Liver (tissue), 9 donors: ENCODE results near the gene NDUFV3. TPM values are rescaled to one million over a fixed set of nuclear protein-coding genes. Genes with fewer than 3 reads are reported as not detected.

Experiments used
- DNase-seq: peaks from one replicate; pipeline ENCODE4 v3.0.0-alpha.2; 2017; ENCODE audit warnings: low spot score
- H3K27ac ChIP-seq, 2 donors: one replicate each; pipeline ENCODE4 v1.7.0; 2013; ENCODE audit warnings: inconsistent platforms in 2 of 2, low read length in 2 of 2, control low read depth in 1 of 2, low read depth in 1 of 2, mild to moderate bottlenecking in 1 of 2
- H3K27me3 ChIP-seq, 4 donors: one replicate each; pipeline versions ENCODE4 v1.6.1 to v1.7.0; 2013; ENCODE audit warnings: low read length in 3 of 4, inconsistent platforms in 1 of 4, mild to moderate bottlenecking in 1 of 4, moderate library complexity in 1 of 4; ENCODE audit not compliant: control insufficient read depth in 4 of 4, insufficient read depth in 4 of 4
- H3K36me3 ChIP-seq, 4 donors: one replicate each; pipeline versions ENCODE4 v1.6.1 to v1.7.0; 2013; ENCODE audit warnings: low read length in 3 of 4, mild to moderate bottlenecking in 3 of 4, low read depth in 1 of 4, moderate library complexity in 1 of 4; ENCODE audit not compliant: control insufficient read depth in 4 of 4, insufficient read depth in 3 of 4
- H3K4me1 ChIP-seq, 4 donors: one replicate each; pipeline versions ENCODE4 v1.6.1 to v1.7.0; 2013; ENCODE audit warnings: low read length in 3 of 4, mild to moderate bottlenecking in 3 of 4, moderate library complexity in 1 of 4; ENCODE audit not compliant: control insufficient read depth in 4 of 4, insufficient read depth in 4 of 4
- H3K4me3 ChIP-seq, 3 donors: one replicate each; pipeline versions ENCODE4 v1.6.1 to v1.7.0; 2013; ENCODE audit warnings: low read length in 3 of 3, control low read depth in 1 of 3, low read depth in 1 of 3, mild to moderate bottlenecking in 1 of 3
- H3K9ac ChIP-seq, 2 donors: one replicate each; pipeline ENCODE4 v1.7.0; 2013; ENCODE audit warnings: low read length in 2 of 2, mild to moderate bottlenecking in 2 of 2, moderate library complexity in 2 of 2, control low read depth in 1 of 2, low read depth in 1 of 2
- H3K9me3 ChIP-seq, 4 donors: one replicate each; pipeline versions ENCODE4 v1.6.1 to v1.7.0; 2013; ENCODE audit warnings: low read length in 3 of 4; ENCODE audit not compliant: control insufficient read depth in 4 of 4
- EGR1 ChIP-seq, 2 donors: IDR thresholded peaks; 2 replicates each; pipeline ENCODE4 v1.6.1; 2016 to 2018; ENCODE audit warnings: antibody characterized with exemption in 2 of 2, low read depth in 2 of 2
- FOXA1 ChIP-seq: IDR thresholded peaks from 2 replicates; pipeline ENCODE4 v1.6.1; 2016; ENCODE audit warnings: antibody characterized with exemption
- FOXA2 ChIP-seq: IDR thresholded peaks from 2 replicates; pipeline ENCODE4 v1.6.1; 2016; ENCODE audit warnings: antibody characterized with exemption
- GABPA ChIP-seq, 2 donors: IDR thresholded peaks in 1 of 2; conservative IDR thresholded peaks in 1 of 2; 2 replicates each; pipeline ENCODE4 v1.6.1; 2016; ENCODE audit warnings: antibody characterized with exemption in 2 of 2, mild to moderate bottlenecking in 1 of 2, moderate library complexity in 1 of 2
- HNF4A ChIP-seq, 2 donors: conservative IDR thresholded peaks; 2 replicates each; pipeline ENCODE4 v1.6.1; 2016; ENCODE audit warnings: antibody characterized with exemption in 2 of 2, mild to moderate bottlenecking in 2 of 2
- HNF4G ChIP-seq: IDR thresholded peaks from 2 replicates; pipeline ENCODE4 v1.6.1; 2016; ENCODE audit warnings: antibody characterized with exemption
- JUND ChIP-seq, 2 donors: IDR thresholded peaks; 2 replicates each; pipeline ENCODE4 v1.6.1; 2016; ENCODE audit warnings: antibody characterized with exemption in 2 of 2
- NR2F2 ChIP-seq: IDR thresholded peaks from 2 replicates; pipeline ENCODE4 v1.6.1; 2016; ENCODE audit warnings: antibody characterized with exemption
- RAD21 ChIP-seq, 2 donors: IDR thresholded peaks; 2 replicates each; pipeline ENCODE4 v1.6.1; 2016; ENCODE audit warnings: antibody characterized with exemption in 2 of 2, mild to moderate bottlenecking in 2 of 2
- RXRA ChIP-seq, 2 donors: IDR thresholded peaks; 2 replicates each; pipeline ENCODE4 v1.6.1; 2017 to 2018; ENCODE audit warnings: antibody characterized with exemption in 2 of 2, mild to moderate bottlenecking in 1 of 2
- SP1 ChIP-seq: IDR thresholded peaks from 2 replicates; pipeline ENCODE4 v1.6.1; 2018; ENCODE audit warnings: antibody characterized with exemption, mild to moderate bottlenecking
- TAF1 ChIP-seq: conservative IDR thresholded peaks from 2 replicates; pipeline ENCODE4 v1.6.1; 2016; ENCODE audit warnings: antibody characterized with exemption, mild to moderate bottlenecking
- YY1 ChIP-seq: IDR thresholded peaks from 2 replicates; pipeline ENCODE4 v1.6.1; 2016; ENCODE audit warnings: antibody characterized with exemption, mild to moderate bottlenecking
- WGBS: extraction: QIAGEN DNeasy Blood & Tissue Kit; methylation state at CpG from one replicate; pipeline ENCODE4 v1.1.7; 2013; 5-methylcytosine and 5-hydroxymethylcytosine counted together
- polyA plus RNA-seq, 2 donors: library from polyadenylated mRNA; stranded (reverse) in 1 of 2; unstranded in 1 of 2; fragments of 200-250 nt in 1 of 2; fragments of >200 nt in 1 of 2; fragmentation: Nextera tagmentation in 1 of 2; extraction: Ambion mirVana in 1 of 2; gene quantifications; one replicate each; pipeline versions ENCODE4 v1.2.1 to v1.2.3, GENCODE V29; 2013 to 2015
- total RNA-seq, 2 donors: library from RNA; depleted of rRNA; stranded (reverse); fragments of >200 nt; gene quantifications; one replicate each; pipeline ENCODE4 v1.2.3, GENCODE V29; 2014
- TF ChIP-seq, protein P1 (sequence below): IDR thresholded peaks from 2 replicates; pipeline ENCODE4 v1.6.1; 2016; ENCODE audit warnings: antibody characterized with exemption
- TF ChIP-seq, protein P2 (sequence below): IDR thresholded peaks from 2 replicates; pipeline ENCODE4 v1.6.1; 2016; ENCODE audit warnings: antibody characterized with exemption
- TF ChIP-seq, protein P3 (sequence below): fragments of 150-350 bp; IDR thresholded peaks from 2 replicates; pipeline ENCODE4 v1.5.1; 2017; ENCODE audit warnings: improper control_type of control experiment, low read depth, low read length; ENCODE audit not compliant: missing input control
- TF ChIP-seq, protein P4 (sequence below): IDR thresholded peaks from 2 replicates; pipeline ENCODE4 v1.6.1; 2016; ENCODE audit warnings: antibody characterized with exemption
- donor health status: healthy.
- donor health status: healthy.
- donor health status: healthy.
- donor health status: healthy.
- donor health status: healthy.

The NDUFV3 gene
- total and polyA plus RNA-seq, 4 donors: 15.8 to 31.3 (median 21.9) TPM

DNA sequence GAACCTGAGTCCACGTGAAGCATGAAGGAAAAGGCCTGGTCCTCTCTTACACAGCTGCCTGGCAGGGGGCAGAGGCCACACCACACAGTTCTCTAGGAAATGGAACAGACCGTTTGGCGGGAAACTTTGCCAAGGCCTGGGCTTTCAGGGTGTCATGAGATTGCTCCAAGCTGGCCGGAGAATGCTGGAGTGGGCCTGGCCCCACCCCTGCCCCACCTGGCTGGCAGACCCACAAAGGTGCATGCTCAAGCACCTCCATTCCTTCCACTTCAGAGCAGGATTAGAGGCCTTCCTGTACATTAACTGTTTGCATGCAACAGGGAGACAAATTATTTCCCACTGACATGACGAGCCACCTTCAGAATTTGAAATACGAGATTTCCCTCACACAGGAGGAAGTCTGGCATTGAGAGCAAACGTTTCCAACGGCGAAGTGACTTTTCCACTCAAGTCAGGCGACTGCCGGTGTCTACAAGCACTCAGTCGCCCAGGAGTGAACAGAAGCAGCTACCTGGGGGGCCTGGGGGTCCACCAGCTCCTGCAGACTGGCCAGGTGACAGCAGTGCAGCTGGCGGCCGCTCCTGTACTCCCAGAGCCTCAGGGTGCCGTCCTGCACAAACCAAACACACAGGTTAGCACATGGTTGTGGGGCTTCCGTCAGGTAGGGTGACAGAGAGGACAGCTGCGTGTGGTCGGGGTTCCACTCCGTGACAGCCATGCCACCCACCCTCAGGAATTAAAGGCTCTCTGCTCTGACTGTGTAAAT lies 37.8 kb upstream of the NDUFV3 start:
- no peak for DNase-seq
- Histone ChIP-seq H3K27ac (no peak overlapping the region), H3K4me3 (no peak overlapping the region), H3K4me1 (no peaks in the 10 kb centered on the region), H3K27me3 (no peaks in the 10 kb centered on the region), H3K36me3 (peaks cover 18 to 86% (median 32%) of the 10 kb centered on the region in 4 donors), H3K9ac (no peak overlapping the region), H3K9me3 (no peaks in the 10 kb centered on the region)
- 92% methylated on average over 19 of the region's 19 CpGs for WGBS
- TF ChIP-seq, protein P1, sequence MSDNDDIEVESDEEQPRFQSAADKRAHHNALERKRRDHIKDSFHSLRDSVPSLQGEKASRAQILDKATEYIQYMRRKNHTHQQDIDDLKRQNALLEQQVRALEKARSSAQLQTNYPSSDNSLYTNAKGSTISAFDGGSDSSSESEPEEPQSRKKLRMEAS: no peak
- no peak for TF ChIP-seq TAF1
- TF ChIP-seq HNF4G: no peak
- no peak for TF ChIP-seq FOXA2

DNA sequence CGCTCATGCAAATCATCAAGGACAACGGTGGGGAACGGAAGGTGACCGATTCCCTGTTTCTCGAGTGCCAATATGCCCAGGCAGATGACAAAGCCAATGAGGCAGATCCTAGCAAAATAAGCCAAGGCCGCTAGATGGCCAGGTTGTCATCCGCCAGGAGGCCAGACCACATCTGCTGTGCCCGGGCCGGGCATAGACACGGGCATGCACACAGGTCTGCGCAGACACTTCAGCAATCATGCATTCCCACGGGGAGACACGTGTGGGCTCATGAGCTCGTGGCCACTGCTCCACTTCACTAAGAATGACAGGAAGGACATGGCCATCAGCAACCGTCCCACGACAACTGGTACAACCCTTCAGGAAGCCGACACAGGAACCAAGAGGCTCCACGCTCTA lies 37.2 kb upstream of the NDUFV3 start:
- no peak for TF ChIP-seq NR2F2
- WGBS: 82% methylated on average over 18 of the region's 18 CpGs
- no peak for DNase-seq
- Histone ChIP-seq H3K36me3 (peaks cover 17 to 85% (median 32%) of the 10 kb centered on the region in 4 donors), H3K4me3 (no peak overlapping the region), H3K9ac (no peak overlapping the region), H3K27ac (no peak overlapping the region), H3K4me1 (no peaks in the 10 kb centered on the region), H3K27me3 (no peaks in the 10 kb centered on the region), H3K9me3 (no peaks in the 10 kb centered on the region)

DNA sequence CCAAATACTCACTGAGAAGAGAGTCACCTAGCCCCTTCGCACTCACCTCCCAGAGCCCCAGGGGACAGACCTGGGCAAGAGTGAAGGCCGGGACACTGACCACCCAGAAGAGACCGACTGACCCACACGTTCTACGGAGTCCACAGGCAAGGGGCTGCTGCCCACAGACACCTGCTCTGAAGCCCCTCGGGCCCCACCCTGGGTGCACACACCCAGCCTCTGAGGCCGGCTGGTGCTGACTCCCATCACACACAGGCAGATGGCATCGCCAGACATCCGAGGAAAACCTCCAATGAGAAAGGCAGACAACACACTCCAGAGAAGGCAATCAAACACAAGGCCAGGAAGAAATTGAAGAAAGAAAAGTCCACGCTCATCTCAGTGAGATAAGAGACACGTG lies 35.9 kb upstream of the NDUFV3 start:
- peaks cover 8 to 81% (median 31%) of the 10 kb centered on the region in 4 donors for H3K36me3 ChIP-seq
- no peaks in the 10 kb centered on the region for H3K27me3 ChIP-seq
- no peak overlapping the region for H3K4me3 ChIP-seq
- no peak for DNase-seq
- H3K9ac ChIP-seq: no peak overlapping the region
- no peak overlapping the region for H3K27ac ChIP-seq
- no peaks in the 10 kb centered on the region for H3K4me1 ChIP-seq
- TF ChIP-seq FOXA2 (no peak), HNF4A (conservative IDR thresholded peaks at IDR 0.05) (no peak), EGR1 (IDR thresholded peaks at IDR 0.05; ENCODE audit: low read depth in 2 of 2) (no peak), YY1 (no peak), RAD21 (IDR thresholded peaks at IDR 0.05) (no peak), TAF1 (no peak), NR2F2 (no peak), SP1 (no peak), JUND (IDR thresholded peaks at IDR 0.05) (no peak), HNF4G (no peak), RXRA (IDR thresholded peaks at IDR 0.05) (no peak), GABPA (IDR thresholded peaks at IDR 0.05 in 1 of 2, conservative IDR thresholded peaks at IDR 0.05 in 1 of 2) (no peak), FOXA1 (no peak)
- TF ChIP-seq, protein P1: no peak
- TF ChIP-seq, protein P2, sequence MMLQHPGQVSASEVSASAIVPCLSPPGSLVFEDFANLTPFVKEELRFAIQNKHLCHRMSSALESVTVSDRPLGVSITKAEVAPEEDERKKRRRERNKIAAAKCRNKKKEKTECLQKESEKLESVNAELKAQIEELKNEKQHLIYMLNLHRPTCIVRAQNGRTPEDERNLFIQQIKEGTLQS: no peak
- TF ChIP-seq, protein P3, sequence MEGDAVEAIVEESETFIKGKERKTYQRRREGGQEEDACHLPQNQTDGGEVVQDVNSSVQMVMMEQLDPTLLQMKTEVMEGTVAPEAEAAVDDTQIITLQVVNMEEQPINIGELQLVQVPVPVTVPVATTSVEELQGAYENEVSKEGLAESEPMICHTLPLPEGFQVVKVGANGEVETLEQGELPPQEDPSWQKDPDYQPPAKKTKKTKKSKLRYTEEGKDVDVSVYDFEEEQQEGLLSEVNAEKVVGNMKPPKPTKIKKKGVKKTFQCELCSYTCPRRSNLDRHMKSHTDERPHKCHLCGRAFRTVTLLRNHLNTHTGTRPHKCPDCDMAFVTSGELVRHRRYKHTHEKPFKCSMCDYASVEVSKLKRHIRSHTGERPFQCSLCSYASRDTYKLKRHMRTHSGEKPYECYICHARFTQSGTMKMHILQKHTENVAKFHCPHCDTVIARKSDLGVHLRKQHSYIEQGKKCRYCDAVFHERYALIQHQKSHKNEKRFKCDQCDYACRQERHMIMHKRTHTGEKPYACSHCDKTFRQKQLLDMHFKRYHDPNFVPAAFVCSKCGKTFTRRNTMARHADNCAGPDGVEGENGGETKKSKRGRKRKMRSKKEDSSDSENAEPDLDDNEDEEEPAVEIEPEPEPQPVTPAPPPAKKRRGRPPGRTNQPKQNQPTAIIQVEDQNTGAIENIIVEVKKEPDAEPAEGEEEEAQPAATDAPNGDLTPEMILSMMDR: no peak
- TF ChIP-seq, protein P4, sequence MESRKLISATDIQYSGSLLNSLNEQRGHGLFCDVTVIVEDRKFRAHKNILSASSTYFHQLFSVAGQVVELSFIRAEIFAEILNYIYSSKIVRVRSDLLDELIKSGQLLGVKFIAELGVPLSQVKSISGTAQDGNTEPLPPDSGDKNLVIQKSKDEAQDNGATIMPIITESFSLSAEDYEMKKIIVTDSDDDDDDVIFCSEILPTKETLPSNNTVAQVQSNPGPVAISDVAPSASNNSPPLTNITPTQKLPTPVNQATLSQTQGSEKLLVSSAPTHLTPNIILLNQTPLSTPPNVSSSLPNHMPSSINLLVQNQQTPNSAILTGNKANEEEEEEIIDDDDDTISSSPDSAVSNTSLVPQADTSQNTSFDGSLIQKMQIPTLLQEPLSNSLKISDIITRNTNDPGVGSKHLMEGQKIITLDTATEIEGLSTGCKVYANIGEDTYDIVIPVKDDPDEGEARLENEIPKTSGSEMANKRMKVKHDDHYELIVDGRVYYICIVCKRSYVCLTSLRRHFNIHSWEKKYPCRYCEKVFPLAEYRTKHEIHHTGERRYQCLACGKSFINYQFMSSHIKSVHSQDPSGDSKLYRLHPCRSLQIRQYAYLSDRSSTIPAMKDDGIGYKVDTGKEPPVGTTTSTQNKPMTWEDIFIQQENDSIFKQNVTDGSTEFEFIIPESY: no peak
- H3K9me3 ChIP-seq: no peaks in the 10 kb centered on the region
- 96% methylated on average over 11 of the region's 11 CpGs for whole genome bisulfite sequencing
